BJ (cell line): ENCODE data around the gene NTNG1. TPM values are rescaled to one million over a fixed set of nuclear protein-coding genes. Genes with fewer than 3 reads are reported as not detected.

Experiments used
- CTCF ChIA-PET: fragments of 350-600 bp; formaldehyde crosslinking; extraction: SDS; loops from one replicate; lab custom pipeline; 2021; ENCODE audit warnings: antibody characterized with exemption, inconsistent platforms; lab: Yijun Ruan, JAX
- POLR2A ChIA-PET: fragments of 300-600 bp; sonication (Branson Sonifier 250); formaldehyde crosslinking; extraction: SDS; loops from one replicate; lab custom pipeline; 2021; ENCODE audit warnings: antibody characterized with exemption; lab: Charles Lee
- DNase-seq: peaks from one replicate; pipeline ENCODE4 v3.0.0-alpha.2; 2011; ENCODE audit warnings: low read depth
- H3K27me3 ChIP-seq: 2 replicates; pipeline ENCODE4 v1.6.0; 2011; ENCODE audit warnings: low read length; ENCODE audit not compliant: control insufficient read depth, insufficient read depth
- H3K36me3 ChIP-seq: 2 replicates; pipeline ENCODE4 v1.5.1; 2011; ENCODE audit warnings: low read length; ENCODE audit not compliant: control insufficient read depth, insufficient read depth
- H3K4me3 ChIP-seq: 2 replicates; pipeline ENCODE4 v1.5.1; 2011; ENCODE audit warnings: low read depth, mild to moderate bottlenecking, control low read depth, low read length
- polyA plus RNA-seq: library from polyadenylated mRNA; depleted of rRNA; stranded (reverse); fragments of >200 nt; gene quantifications from 2 replicates; pipeline ENCODE4 v1.2.3, GENCODE V29; 2011
- TF ChIP-seq, protein P1 (sequence below): IDR thresholded peaks from 2 replicates; pipeline ENCODE4 v1.5.1; 2011; ENCODE audit warnings: low read depth, mild to moderate bottlenecking, control low read depth, inconsistent platforms, low read length, moderate library complexity; ENCODE audit not compliant: insufficient read depth

Gene NTNG1
- polyA plus RNA-seq, 1 experiment = 3.3 TPM

DNA sequence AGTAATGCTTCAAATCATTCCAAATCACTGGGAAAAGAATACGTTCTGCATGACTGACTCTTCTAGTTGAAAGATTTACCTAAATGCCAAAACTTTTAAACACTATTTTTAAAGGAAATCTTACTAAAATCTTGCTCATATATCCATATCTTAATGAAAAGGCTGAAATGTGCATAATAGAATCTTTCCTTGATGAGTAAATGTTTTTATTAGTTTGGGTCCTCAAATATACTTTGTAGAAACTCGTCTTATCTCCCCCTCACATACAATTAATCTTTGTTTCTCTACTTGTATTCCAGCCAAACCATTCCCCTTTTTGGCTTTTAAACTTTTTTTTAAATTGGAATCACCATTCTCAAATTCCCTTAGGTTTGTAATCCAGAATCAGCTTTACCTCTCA, 110.2 kb downstream of the NTNG1 start:
- CTCF ChIA-PET = no interaction called here
- Histone ChIP-seq H3K27me3 (no peaks in the 10 kb centered on the region), H3K36me3 (no peaks in the 10 kb centered on the region), H3K4me3 (no peak overlapping the region)
- POLR2A ChIA-PET = no interaction called here
- DNase-seq = no peak
- TF ChIP-seq, protein P1, sequence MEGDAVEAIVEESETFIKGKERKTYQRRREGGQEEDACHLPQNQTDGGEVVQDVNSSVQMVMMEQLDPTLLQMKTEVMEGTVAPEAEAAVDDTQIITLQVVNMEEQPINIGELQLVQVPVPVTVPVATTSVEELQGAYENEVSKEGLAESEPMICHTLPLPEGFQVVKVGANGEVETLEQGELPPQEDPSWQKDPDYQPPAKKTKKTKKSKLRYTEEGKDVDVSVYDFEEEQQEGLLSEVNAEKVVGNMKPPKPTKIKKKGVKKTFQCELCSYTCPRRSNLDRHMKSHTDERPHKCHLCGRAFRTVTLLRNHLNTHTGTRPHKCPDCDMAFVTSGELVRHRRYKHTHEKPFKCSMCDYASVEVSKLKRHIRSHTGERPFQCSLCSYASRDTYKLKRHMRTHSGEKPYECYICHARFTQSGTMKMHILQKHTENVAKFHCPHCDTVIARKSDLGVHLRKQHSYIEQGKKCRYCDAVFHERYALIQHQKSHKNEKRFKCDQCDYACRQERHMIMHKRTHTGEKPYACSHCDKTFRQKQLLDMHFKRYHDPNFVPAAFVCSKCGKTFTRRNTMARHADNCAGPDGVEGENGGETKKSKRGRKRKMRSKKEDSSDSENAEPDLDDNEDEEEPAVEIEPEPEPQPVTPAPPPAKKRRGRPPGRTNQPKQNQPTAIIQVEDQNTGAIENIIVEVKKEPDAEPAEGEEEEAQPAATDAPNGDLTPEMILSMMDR = no peak

- TF ChIP-seq, protein P1 = no peak
- Histone ChIP-seq H3K4me3 (no peak overlapping the region), H3K27me3 (no peaks in the 10 kb centered on the region), H3K36me3 (no peaks in the 10 kb centered on the region)
- no peak for DNase-seq
- CTCF ChIA-PET = no interaction called here
- POLR2A ChIA-PET = no interaction called here
These were observed 111.0 kb downstream of the NTNG1 start for GRCh38 chr1:107251839-107252238.

DNA sequence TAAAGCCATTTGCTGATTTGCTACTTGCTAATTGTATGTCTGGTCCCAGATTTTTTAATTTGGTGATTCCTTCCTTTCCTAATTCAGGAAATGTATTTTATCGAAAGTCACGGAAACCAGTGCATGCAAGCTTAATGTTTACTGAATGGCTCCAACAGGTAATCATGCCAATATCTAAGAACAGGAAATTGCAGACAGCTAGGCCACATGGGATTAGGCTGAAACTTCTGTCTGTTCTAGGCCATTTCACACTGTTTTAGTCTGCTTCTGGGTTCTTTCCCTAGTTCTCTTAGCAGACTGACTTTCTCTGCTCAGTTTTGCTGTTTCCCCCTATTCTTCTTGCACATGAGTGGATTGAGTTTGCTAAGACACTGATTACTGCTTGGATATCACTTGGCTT, 111.4 kb downstream of the NTNG1 start:
- Histone ChIP-seq H3K4me3 (no peak overlapping the region), H3K27me3 (no peaks in the 10 kb centered on the region), H3K36me3 (no peaks in the 10 kb centered on the region)
- ChIA-PET POLR2A (no interaction called here), CTCF (interaction anchor here (0.6 kb wide), 1 partner anchor 23 kb away, joined by 5 read pairs; no protein-coding TSS in a partner anchor)
- TF ChIP-seq, protein P1 = no peak
- DNase-seq = no peak

DNA sequence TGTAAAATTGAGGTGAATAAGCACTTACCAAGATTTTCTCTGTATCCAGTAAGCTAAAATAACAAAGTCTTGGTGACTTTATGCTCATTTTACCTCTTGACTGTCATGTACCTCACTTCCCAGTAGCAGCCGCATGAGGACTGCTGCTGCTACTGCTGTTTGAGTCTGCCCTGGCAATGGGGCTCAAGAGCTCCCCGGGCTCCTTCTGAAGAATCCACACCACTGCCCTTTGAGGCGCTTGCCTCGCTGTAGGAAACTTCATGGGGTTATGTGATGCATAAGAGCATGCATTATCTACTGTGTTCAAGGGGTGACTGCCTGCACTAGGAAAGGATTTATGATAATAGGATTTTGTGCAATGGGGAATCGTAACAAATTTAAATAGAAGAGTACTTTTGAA, 113.5 kb downstream of the NTNG1 start:
- Histone ChIP-seq H3K36me3 (no peaks in the 10 kb centered on the region), H3K4me3 (no peak overlapping the region), H3K27me3 (no peaks in the 10 kb centered on the region)
- ChIA-PET CTCF (interaction anchor here (0.6 kb wide), 1 partner anchor 143 kb away, joined by 3 read pairs; no protein-coding TSS in a partner anchor), POLR2A (no interaction called here)
- TF ChIP-seq, protein P1 = no peak
- DNase-seq = no peak

DNA sequence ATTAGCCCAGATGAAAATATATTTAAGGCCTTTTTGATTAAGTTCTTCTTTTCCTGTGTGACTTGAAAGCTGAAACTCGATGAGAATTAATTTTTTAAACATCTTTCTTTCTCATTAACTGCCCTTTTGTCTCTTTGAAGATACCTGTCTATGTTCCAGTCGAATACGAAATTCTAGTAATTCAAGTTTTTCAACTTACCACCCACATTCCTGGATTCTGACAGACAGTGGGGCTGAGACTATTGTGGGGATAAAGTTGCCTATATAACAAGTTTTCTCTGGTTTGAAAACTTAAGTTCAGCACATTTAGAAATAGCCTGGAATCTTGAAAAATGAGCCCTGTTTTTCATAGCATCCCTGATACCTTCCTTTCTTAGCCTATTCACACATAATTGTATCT, 114.6 kb downstream of the NTNG1 start:
- CTCF ChIA-PET = interaction anchor here (0.7 kb wide), 1 partner anchor 75 kb away, joined by 3 read pairs; no protein-coding TSS in a partner anchor
- TF ChIP-seq, protein P1 = no peak

More for the DNA sequence above, 114.6 kb downstream of the NTNG1 start:
- Histone ChIP-seq H3K27me3 (no peaks in the 10 kb centered on the region), H3K4me3 (no peak overlapping the region), H3K36me3 (no peaks in the 10 kb centered on the region)
- POLR2A ChIA-PET = no interaction called here
- DNase-seq = no peak
